Prostate gland (tissue), 2 donors: ENCODE data around the gene GMPR. TPM values are rescaled to one million over a fixed set of nuclear protein-coding genes. Genes with fewer than 3 reads are reported as not detected.

ENCODE experiments used
- DNase-seq: peaks from one replicate; pipeline ENCODE4 v3.0.0-alpha.2; 2019; ENCODE audit warnings: low spot score
- H3K27ac ChIP-seq, 2 donors: fragments of 200-600 bp; sonication (generic); 2 replicates each; pipeline ENCODE4 v1.5.1; 2017 to 2019
- H3K27me3 ChIP-seq: fragments of 200-600 bp; sonication (generic); replicated peaks from 2 replicates; pipeline ENCODE4 v1.5.1; 2019; ENCODE audit not compliant: insufficient read depth
- H3K36me3 ChIP-seq, 2 donors: fragments of 200-600 bp; sonication (generic); 1 replicate in 1 of 2; 2 replicates in 1 of 2; pipeline versions ENCODE4 v1.5.1 to v1.8.1; 2017 to 2019
- H3K4me1 ChIP-seq: fragments of 200-600 bp; sonication (generic); replicated peaks from 2 replicates; pipeline ENCODE4 v1.5.1; 2019
- H3K4me3 ChIP-seq, 2 donors: fragments of 200-600 bp; sonication (generic); 2 replicates each; pipeline ENCODE4 v1.5.1; 2017 to 2019
- H3K9me3 ChIP-seq: fragments of 200-600 bp; sonication (generic); 2 replicates; pipeline ENCODE4 v1.5.1; 2017
- POLR2A ChIP-seq: fragments of 450-650 bp; IDR thresholded peaks from one replicate; pipeline ENCODE4 v1.6.1; 2016; ENCODE audit warnings: antibody characterized with exemption, mild to moderate bottlenecking
- POLR2AphosphoS5 ChIP-seq: sonication (generic); formaldehyde crosslinking; IDR thresholded peaks from one replicate; pipeline ENCODE4 v1.6.1; 2017; ENCODE audit warnings: antibody characterized with exemption
- WGBS: methylation state at CpG from one replicate; pipeline ENCODE4 v1.1.5; 2018; 5-methylcytosine and 5-hydroxymethylcytosine counted together
- intact Hi-C: fragments of 100-400 bp; cut with DNase I; formaldehyde crosslinking; loops from one replicate; pipeline ENCODE4 v1.14.2; 2022
- total RNA-seq, 2 donors: library from RNA; depleted of rRNA; stranded (reverse); fragments of >200 nt; gene quantifications; one replicate each; pipeline ENCODE4 v1.1.0, GENCODE V29; 2016
- TF ChIP-seq, protein P1 (sequence below), 4 experiments: fragments of 200-600 bp in 2 of 4; fragments of 450-650 bp in 2 of 4; sonication (generic) in 2 of 4; IDR thresholded peaks; 1 replicate in 3 of 4; 2 replicates in 1 of 4; pipeline ENCODE4 v1.5.1; 2016 to 2019; ENCODE audit warnings: antibody characterized with exemption in 4 of 4, mild to moderate bottlenecking in 2 of 4, moderate library complexity in 2 of 4

Gene GMPR
- total RNA-seq, 2 donors from 2014 or later, result 228 to 266 TPM

DNA sequence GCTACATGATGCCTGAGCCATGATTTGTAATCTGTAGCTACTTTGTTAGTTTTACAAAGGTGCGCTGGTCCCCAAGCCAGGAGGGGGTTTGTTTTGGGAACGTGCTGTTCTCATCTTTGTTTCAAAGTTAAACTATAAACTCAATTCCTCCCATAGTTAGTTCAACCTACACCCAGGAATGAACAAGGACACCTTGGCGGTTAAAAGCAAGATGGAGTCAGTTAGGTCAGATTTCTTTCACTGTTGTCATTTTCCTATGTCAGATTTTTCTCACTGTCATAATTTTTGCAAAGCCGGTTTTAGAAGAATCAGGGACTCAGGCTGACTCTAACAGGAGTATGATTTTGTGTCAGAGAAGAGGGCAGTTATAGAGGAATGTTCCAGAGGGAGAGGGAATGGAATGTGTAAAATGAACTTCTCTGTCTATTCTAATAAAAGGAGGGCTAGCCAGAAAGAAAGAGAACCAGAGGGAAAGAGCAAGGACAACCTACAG lies 2.3 kb upstream of the GMPR start:
- 20% methylated on average over 4 of the region's 4 CpGs for WGBS
- TF ChIP-seq, protein P1, sequence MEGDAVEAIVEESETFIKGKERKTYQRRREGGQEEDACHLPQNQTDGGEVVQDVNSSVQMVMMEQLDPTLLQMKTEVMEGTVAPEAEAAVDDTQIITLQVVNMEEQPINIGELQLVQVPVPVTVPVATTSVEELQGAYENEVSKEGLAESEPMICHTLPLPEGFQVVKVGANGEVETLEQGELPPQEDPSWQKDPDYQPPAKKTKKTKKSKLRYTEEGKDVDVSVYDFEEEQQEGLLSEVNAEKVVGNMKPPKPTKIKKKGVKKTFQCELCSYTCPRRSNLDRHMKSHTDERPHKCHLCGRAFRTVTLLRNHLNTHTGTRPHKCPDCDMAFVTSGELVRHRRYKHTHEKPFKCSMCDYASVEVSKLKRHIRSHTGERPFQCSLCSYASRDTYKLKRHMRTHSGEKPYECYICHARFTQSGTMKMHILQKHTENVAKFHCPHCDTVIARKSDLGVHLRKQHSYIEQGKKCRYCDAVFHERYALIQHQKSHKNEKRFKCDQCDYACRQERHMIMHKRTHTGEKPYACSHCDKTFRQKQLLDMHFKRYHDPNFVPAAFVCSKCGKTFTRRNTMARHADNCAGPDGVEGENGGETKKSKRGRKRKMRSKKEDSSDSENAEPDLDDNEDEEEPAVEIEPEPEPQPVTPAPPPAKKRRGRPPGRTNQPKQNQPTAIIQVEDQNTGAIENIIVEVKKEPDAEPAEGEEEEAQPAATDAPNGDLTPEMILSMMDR (IDR thresholded peaks at IDR 0.05), result no peak
- peak; percentile 68 for TF ChIP-seq POLR2AphosphoS5
- H3K36me3 ChIP-seq, result no peaks in the 10 kb centered on the region
- peak overlapping the region in 1 of 2 donors; percentile 14 for H3K4me3 ChIP-seq
- H3K27me3 ChIP-seq, result no peaks in the 10 kb centered on the region
- peak; percentile 81 for DNase-seq
- H3K4me1 ChIP-seq, result peaks cover 10% of the 10 kb centered on the region
- H3K27ac ChIP-seq, result peak overlapping the region; percentile 83 to 86
- intact Hi-C loops, result no loop called here
- H3K9me3 ChIP-seq, result no peaks in the 10 kb centered on the region

DNA sequence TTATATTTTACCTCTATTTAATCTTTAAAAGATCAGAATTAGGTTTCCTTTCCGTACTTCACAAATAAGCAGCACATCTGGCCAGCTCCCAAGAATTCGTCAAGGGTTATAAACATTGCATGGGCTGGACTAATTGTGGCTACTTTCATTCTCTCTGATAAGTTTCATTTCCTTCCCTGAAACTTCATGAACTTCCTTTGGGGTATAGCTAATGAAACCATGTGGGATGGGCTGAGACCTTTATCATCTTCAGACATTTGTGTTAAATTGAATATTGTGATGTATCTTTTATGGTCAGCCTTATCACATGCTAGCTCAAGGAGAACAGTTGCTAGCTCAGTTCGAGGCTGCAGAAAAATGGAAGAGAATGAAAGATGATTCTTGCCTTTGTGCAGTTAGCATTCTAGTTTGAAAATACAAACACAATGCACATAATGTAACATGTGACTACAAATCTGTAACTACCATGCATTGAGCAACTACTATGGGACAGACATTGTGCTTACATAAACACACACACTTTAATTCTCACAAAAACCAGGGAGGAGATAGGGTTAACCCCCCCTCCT lies 1.7 kb upstream of the GMPR start:
- peak; percentile 70 for DNase-seq
- intact Hi-C loops, result no loop called here
- Histone ChIP-seq H3K4me1 (peaks cover 10% of the 10 kb centered on the region), H3K4me3 (peak overlapping the region in 1 of 2 donors; percentile 14), H3K27ac (peak overlapping the region; percentile 83 to 86), H3K36me3 (no peaks in the 10 kb centered on the region), H3K27me3 (no peaks in the 10 kb centered on the region), H3K9me3 (no peaks in the 10 kb centered on the region)
- TF ChIP-seq POLR2AphosphoS5 (peak; percentile 55), POLR2A (no peak)
- TF ChIP-seq, protein P1 (IDR thresholded peaks at IDR 0.05), result no peak
- WGBS, result under 1% methylated on average over 3 of the region's 3 CpGs

DNA sequence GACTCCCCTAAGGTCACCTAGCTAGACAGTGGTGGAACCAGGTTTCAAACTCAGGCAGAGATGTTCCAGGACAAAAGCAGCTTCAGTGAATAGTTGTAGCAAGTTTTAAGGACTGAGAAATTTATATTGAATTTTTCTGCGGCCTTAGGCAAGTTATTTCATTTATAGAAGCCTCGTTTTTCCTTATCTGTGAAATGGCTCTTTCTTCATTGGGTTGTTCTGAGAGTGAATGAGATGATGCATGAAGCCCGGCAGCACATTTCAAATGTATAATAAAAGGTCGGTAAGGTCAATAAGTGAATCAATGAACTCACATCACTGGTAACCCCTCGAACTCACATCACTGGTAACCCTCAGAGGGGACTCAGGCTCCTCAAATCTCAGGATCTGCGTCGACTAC lies 1.1 kb upstream of the GMPR start:
- TF ChIP-seq POLR2A (no peak), POLR2AphosphoS5 (no peak)
- TF ChIP-seq, protein P1 (IDR thresholded peaks at IDR 0.05), result no peak
- no peak overlapping the region for H3K4me3 ChIP-seq
- no peaks in the 10 kb centered on the region for H3K36me3 ChIP-seq
- intact Hi-C loops, result no loop called here
- WGBS, result 95% methylated on average over 7 of the region's 7 CpGs
- peak overlapping the region; percentile 83 to 86 for H3K27ac ChIP-seq
- DNase-seq, result no peak
- no peaks in the 10 kb centered on the region for H3K27me3 ChIP-seq
- H3K4me1 ChIP-seq, result peaks cover 10% of the 10 kb centered on the region
- H3K9me3 ChIP-seq, result no peaks in the 10 kb centered on the region

DNA sequence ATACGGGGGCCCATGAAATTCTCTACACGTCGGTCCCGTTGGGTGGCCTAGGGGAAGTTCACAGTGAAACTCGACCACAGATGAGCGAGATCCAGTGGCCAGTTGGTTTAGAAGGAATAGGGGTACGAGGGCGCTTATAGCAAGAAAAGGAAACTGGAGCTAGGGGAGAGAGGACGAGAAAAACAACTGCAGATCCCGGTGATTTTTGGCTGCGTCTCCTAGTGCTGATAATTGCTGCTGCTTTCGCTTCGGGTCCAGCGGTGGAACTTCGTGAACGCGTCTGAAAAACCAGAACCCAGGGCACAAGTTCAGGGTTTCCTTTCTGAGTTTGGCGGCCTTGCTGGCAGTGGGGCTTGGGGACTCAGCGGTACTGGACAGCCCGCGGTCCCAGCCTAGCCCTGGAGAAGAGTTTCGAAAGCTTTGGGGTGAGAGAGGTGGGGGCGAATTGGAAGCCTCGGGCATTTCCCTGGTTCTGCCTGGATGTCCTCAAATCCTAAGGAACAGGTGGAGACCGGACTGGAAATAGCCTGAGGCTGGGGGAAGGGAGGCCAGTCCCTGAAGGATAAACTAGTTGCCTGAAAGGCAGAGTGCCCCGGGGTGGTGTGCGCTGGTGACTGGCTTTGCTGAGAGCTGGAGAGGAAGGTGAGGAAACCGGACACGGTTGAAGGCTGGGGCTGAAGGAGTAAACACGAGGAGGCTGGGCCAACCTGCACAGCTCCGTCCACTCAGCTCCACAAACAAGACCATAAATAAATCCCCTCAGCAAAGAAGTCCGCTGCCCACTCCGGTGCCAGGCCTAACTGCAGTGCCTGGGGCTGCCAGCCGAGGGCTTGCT lies 793 bp downstream of the GMPR start:
- Histone ChIP-seq H3K36me3 (no peaks in the 10 kb centered on the region), H3K27me3 (no peaks in the 10 kb centered on the region), H3K4me3 (peak overlapping the region; percentile 53 to 55), H3K9me3 (no peaks in the 10 kb centered on the region), H3K4me1 (peaks cover 10% of the 10 kb centered on the region), H3K27ac (peak overlapping the region; percentile 83 to 86)
- peak; percentile 86 for DNase-seq
- TF ChIP-seq POLR2A, result peak; percentile 30
- peak; percentile 68 for TF ChIP-seq POLR2AphosphoS5
- TF ChIP-seq, protein P1 (IDR thresholded peaks at IDR 0.05), result peak in 3 of 4 experiments; percentile 6 to 73 (median 68)
- intact Hi-C loops, result loop anchor here (2.0 kb wide), 1 partner anchor 38 kb away; no protein-coding TSS in a partner anchor
- WGBS, result 3% methylated on average over 34 of the region's 34 CpGs
